ENCODE data around the gene CDH23. TPM values are rescaled to one million over a fixed set of nuclear protein-coding genes. Genes with fewer than 3 reads are reported as not detected.

CDH23 gene
- total and polyA plus RNA-seq, 2 of the 8 experiments (the other 6 are each of a cell fraction or from before 2014, with no cell fraction given): 1.9 to 4.9 TPM

- POLR2A ChIA-PET (ENCODE audit: partially characterized antibody): no interaction called here
- H3K4me1 ChIP-seq (replicated peaks in 1 of 4; ENCODE audit: control insufficient read depth in 3 of 4, insufficient read depth in 4 of 4, low read length in 3 of 4): peaks cover 0 to 4% (median 0%) of the 10 kb centered on the region in 4 experiments; a peak in 1 of 7 replicates
- H3K36me3 ChIP-seq (ENCODE audit: control insufficient read depth in 2 of 4, insufficient read depth in 4 of 4, low read length in 3 of 4): no peaks in the 10 kb centered on the region
- no peak overlapping the region for H2AFZ ChIP-seq (ENCODE audit: low read length)
- H3K79me1 ChIP-seq (ENCODE audit: low read depth, low read length): no peaks in the 10 kb centered on the region
- H3K23me2 ChIP-seq (ENCODE audit: low read depth, low read length): no peaks in the 10 kb centered on the region
- no peak overlapping the region for H4K91ac ChIP-seq (replicated peaks; ENCODE audit: insufficient read length, low read length)
- no peak overlapping the region for H2BK12ac ChIP-seq (ENCODE audit: low read depth, low read length)
- FAIRE-seq: no peak
- H2BK15ac ChIP-seq (ENCODE audit: low read length): 0 out of 2 replicates have a peak overlapping the region, but pooled peaks have one; percentile 23
- CTCF ChIA-PET (ENCODE audit: partially characterized antibody): interaction anchor here (0.7 to 4.9 kb wide), 11 partner anchors 9 to 332 kb away, joined by 3 to 23 read pairs (median 4); partner anchors contain the start of gene VSIR
- no peak overlapping the region for H3K56ac ChIP-seq (replicated peaks; ENCODE audit: insufficient read length, low read depth, low read length)
- WGBS, 2 experiments (ENCODE audit: extremely low coverage in 1 of 2, insufficient coverage in 1 of 2, insufficient read length in 1 of 2, insufficient replicate concordance in 2 of 2, low coverage in 1 of 2, low lambda C conversion rate in 2 of 2, missing lambda C conversion rate in 1 of 2): 81% methylated on average over 12 of the region's 12 CpGs; no CpG with 5 or more reads in 1 of the 2 experiments
- no peak for DNase-seq (ENCODE audit: low read depth in 1 of 2, low spot score in 2 of 2)
- no peak overlapping the region for H4K8ac ChIP-seq (ENCODE audit: extremely low read depth, insufficient read depth, low read length)
- no peaks in the 10 kb centered on the region for H3K79me2 ChIP-seq (ENCODE audit: control insufficient read depth in 1 of 2, insufficient read depth in 2 of 2, low read length in 2 of 2)
- H4K20me1 ChIP-seq (replicated peaks in 1 of 2; ENCODE audit: control insufficient read depth in 1 of 2, insufficient read depth in 2 of 2, low read length in 2 of 2): no peaks in the 10 kb centered on the region
- H4K5ac ChIP-seq (ENCODE audit: insufficient read length, low read depth, low read length): no peak overlapping the region
- H2AK5ac ChIP-seq (ENCODE audit: low read depth, low read length): no peak overlapping the region
- H3K27ac ChIP-seq (ENCODE audit: low read depth, low read length): no peak overlapping the region
- no peak overlapping the region for H2BK120ac ChIP-seq (replicated peaks; ENCODE audit: low read depth, low read length)
- H3K14ac ChIP-seq (ENCODE audit: insufficient read length): no peak overlapping the region
- no peaks in the 10 kb centered on the region for H3K27me3 ChIP-seq (replicated peaks in 1 of 4; ENCODE audit: control insufficient read depth in 3 of 4, extremely low read depth in 1 of 4, insufficient read depth in 3 of 4, low read length in 3 of 4)
- no peak overlapping the region for H3K4me3 ChIP-seq (ENCODE audit: extremely low read depth in 1 of 4, insufficient read depth in 2 of 4, low read depth in 3 of 4, low read length in 4 of 4)
- TF ChIP-seq CBX5 (IDR thresholded peaks at IDR 0.05; ENCODE audit: low read depth, low read length) (no peak), ASH2L (IDR thresholded peaks at IDR 0.05; ENCODE audit: low read length) (no peak), SUZ12 (IDR thresholded peaks at IDR 0.05; ENCODE audit: low read length) (no peak), CBX8 (IDR thresholded peaks at IDR 0.05; ENCODE audit: borderline replicate concordance, low read depth, low read length) (no peak), GTF2F1 (IDR thresholded peaks at IDR 0.05; ENCODE audit: borderline replicate concordance, low read depth, low read length) (no peak), EP300 (IDR thresholded peaks at IDR 0.05; ENCODE audit: borderline replicate concordance in 1 of 2, low read depth in 2 of 2, low read length in 2 of 2) (no peak), RAD21 (IDR thresholded peaks at IDR 0.05 in 1 of 2, conservative IDR thresholded peaks at IDR 0.05 in 1 of 2; ENCODE audit: low read depth in 2 of 2, low read length in 2 of 2) (no peak), KDM5A (IDR thresholded peaks at IDR 0.05; ENCODE audit: low read length) (no peak), SIRT6 (IDR thresholded peaks at IDR 0.05; ENCODE audit: low read length) (no peak), RXRA (IDR thresholded peaks at IDR 0.05; ENCODE audit: insufficient read depth, low read depth, low read length) (no peak), CHD1 (IDR thresholded peaks at IDR 0.05; ENCODE audit: low read depth, low read length) (no peak), ZNF274 (IDR thresholded peaks at IDR 0.05; ENCODE audit: borderline replicate concordance, extremely low read depth, low read length) (no peak), POLR2A (IDR thresholded peaks at IDR 0.05; ENCODE audit: control extremely low read depth in 1 of 2, low read depth in 2 of 2, low read length in 2 of 2) (no peak)
- no peak overlapping the region for H2BK5ac ChIP-seq (ENCODE audit: low read depth, low read length)
- H3K18ac ChIP-seq (ENCODE audit: extremely low read depth, low read length): no peak overlapping the region
- no peak overlapping the region for H3K4ac ChIP-seq (replicated peaks; ENCODE audit: insufficient read length, low read depth, low read length)
- no peak overlapping the region for H3K23ac ChIP-seq (ENCODE audit: insufficient read length)
- H3K9me3 ChIP-seq (ENCODE audit: insufficient read depth in 2 of 2, low read depth in 1 of 2, low read length in 1 of 2): no peaks in the 10 kb centered on the region
- no peak overlapping the region for H3K4me2 ChIP-seq (ENCODE audit: insufficient read depth in 1 of 2, low read depth in 2 of 2, low read length in 2 of 2)
- H3K9ac ChIP-seq (replicated peaks in 1 of 4; ENCODE audit: extremely low read depth in 1 of 4, low read depth in 3 of 4, low read length in 3 of 4): no peak overlapping the region
- no peak overlapping the region for H2BK20ac ChIP-seq (ENCODE audit: low read length)
Observed at GRCh38 chr10:71727105-71727737, 330.5 kb downstream of the CDH23 start.
